Esophagus muscularis mucosa (tissue), 4 donors: Measurements from ENCODE around the gene ZNF516. TPM values are rescaled to one million over a fixed set of nuclear protein-coding genes. Genes with fewer than 3 reads are reported as not detected.

Experiments used
- DNase-seq: peaks from one replicate; pipeline ENCODE4 v3.0.0-alpha.2; 2017; ENCODE audit errors: extremely low spot score
- H3K27ac ChIP-seq, 4 donors: fragments of 200-600 bp; sonication (generic); replicated peaks in 1 of 4; 1 replicate in 3 of 4; 2 replicates in 1 of 4; pipeline ENCODE4 v1.5.1; 2016 to 2019; ENCODE audit warnings: mild to moderate bottlenecking in 1 of 4
- H3K27me3 ChIP-seq, 4 donors: fragments of 200-600 bp; sonication (generic); one replicate each; pipeline versions ENCODE4 v1.5.1 to v1.6.0; 2016 to 2019
- H3K36me3 ChIP-seq, 4 donors: fragments of 200-600 bp; sonication (generic); one replicate each; pipeline ENCODE4 v1.5.1; 2016 to 2019
- H3K4me1 ChIP-seq, 4 donors: fragments of 200-600 bp; sonication (generic); one replicate each; pipeline ENCODE4 v1.5.1; 2016 to 2019
- H3K4me3 ChIP-seq, 4 donors: fragments of 200-600 bp; sonication (generic); 1 replicate in 2 of 4; 2 replicates in 2 of 4; pipeline ENCODE4 v1.5.1; 2016 to 2019; ENCODE audit warnings: mild to moderate bottlenecking in 4 of 4, moderate library complexity in 1 of 4
- H3K9me3 ChIP-seq, 4 donors: fragments of 200-600 bp; sonication (generic); 1 replicate in 3 of 4; 2 replicates in 1 of 4; pipeline ENCODE4 v1.5.1; 2016 to 2019
- EP300 ChIP-seq: sonication (generic); formaldehyde crosslinking; IDR thresholded peaks from one replicate; pipeline ENCODE4 v1.6.1; 2017; ENCODE audit warnings: antibody characterized with exemption
- POLR2A ChIP-seq: fragments of 450-650 bp; IDR thresholded peaks from one replicate; pipeline ENCODE4 v1.6.1; 2017; ENCODE audit warnings: antibody characterized with exemption, moderate library complexity, mild to moderate bottlenecking, low read depth
- POLR2AphosphoS5 ChIP-seq, 2 donors: sonication (generic); formaldehyde crosslinking; IDR thresholded peaks; one replicate each; pipeline ENCODE4 v1.6.1; 2017; ENCODE audit warnings: antibody characterized with exemption in 2 of 2
- WGBS: methylation state at CpG from one replicate; pipeline ENCODE4 v1.1.5; 2018; 5-methylcytosine and 5-hydroxymethylcytosine counted together
- intact Hi-C: fragments of 100-400 bp; cut with DNase I; formaldehyde crosslinking; loops from one replicate; pipeline ENCODE4 v1.15.1; 2023
- total RNA-seq, 4 donors: library from RNA; depleted of rRNA; stranded (reverse); fragments of >200 nt; gene quantifications; one replicate each; pipeline versions ENCODE4 v1.1.0 to v1.2.1, GENCODE V29; 2016
- TF ChIP-seq, protein P1 (sequence below), 3 experiments: fragments of 200-600 bp in 2 of 3; fragments of 450-650 bp in 1 of 3; sonication (generic) in 2 of 3; IDR thresholded peaks; one replicate each; pipeline ENCODE4 v1.5.1; 2017 to 2019; ENCODE audit warnings: antibody characterized with exemption in 3 of 3, mild to moderate bottlenecking in 2 of 3, moderate library complexity in 1 of 3

ZNF516 gene
- total RNA-seq, 4 donors from 2014 or later: 28.5 to 44.9 (median 35.8) TPM

DNA sequence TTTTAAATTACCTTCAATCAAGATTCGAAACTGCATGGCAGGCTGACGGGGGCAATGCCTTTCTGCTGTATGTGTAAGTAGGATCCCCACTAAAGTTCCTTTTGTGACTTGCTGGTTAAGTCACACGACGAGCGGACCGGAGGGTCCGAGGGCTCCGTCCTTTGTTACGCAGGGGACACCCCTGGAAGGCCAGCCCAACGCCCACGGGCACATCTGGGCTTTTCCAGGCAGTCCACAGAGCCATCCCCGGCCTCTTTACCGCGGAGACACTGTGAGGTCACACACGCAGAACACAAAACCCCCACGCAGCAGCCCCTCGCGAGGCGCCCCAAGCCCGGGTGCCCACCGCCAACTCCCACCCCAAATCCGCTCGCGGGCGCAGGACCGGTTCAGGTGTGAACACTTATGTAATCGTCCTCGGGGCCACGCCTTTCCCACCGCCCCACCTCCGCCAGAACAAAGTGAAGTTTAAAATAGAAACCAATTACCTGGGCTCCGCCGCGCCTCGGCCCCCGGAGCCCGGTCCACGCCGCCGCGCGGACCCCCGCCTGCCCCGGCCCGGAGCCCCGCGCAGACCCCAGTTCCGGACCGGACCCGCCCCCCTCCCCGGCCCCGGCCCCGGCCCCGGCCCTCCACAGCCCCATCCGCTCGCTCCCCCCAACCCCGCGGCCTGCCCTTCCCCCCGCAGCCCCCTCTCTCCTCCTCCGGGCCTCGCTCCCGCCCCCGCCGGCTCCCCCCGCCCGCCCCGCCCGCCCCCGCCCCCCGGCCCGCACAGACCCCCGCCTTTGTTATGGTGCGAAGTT lies 4.2 kb downstream of the ZNF516 start:
- intact Hi-C loops: loop anchor here (10.0 kb wide), 1 partner anchor 124 kb away; no protein-coding TSS in a partner anchor
- 2% methylated on average over 14 of the region's 73 CpGs for WGBS
- TF ChIP-seq POLR2AphosphoS5 (IDR thresholded peaks at IDR 0.05): peak in 1 of 2 donors; percentile 12
- no peak for TF ChIP-seq POLR2A
- peak overlapping the region; percentile 71 to 89 (median 83) for H3K4me3 ChIP-seq
- no peaks in the 10 kb centered on the region for H3K36me3 ChIP-seq
- peak overlapping the region; percentile 86 to 91 (median 90) for H3K27ac ChIP-seq
- no peaks in the 10 kb centered on the region for H3K27me3 ChIP-seq
- H3K9me3 ChIP-seq: no peaks in the 10 kb centered on the region
- H3K4me1 ChIP-seq: peaks cover 16 to 62% (median 56%) of the 10 kb centered on the region in 4 donors
- peak; percentile 92 for DNase-seq

DNA sequence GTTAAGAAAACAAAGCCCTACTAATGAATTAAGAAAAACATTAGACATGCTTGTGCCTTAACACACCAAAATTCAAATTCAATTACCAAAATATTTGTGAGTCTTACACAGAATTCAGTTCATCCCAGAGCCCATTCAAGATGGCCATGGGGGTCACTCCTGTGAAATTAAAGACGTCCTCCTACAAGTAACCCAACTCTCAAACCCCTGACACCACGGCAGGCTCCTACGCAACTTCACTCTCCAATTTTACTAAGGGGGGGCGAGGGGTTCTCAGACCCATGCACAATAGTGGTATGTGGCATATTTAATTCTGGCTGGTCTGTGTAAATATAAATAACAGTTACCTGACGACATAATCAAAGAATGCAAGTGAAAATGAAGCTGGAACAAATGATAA lies 5.0 kb downstream of the ZNF516 start:
- Histone ChIP-seq H3K9me3 (no peaks in the 10 kb centered on the region), H3K36me3 (no peaks in the 10 kb centered on the region), H3K4me1 (peaks cover 16 to 57% (median 53%) of the 10 kb centered on the region in 4 donors), H3K27ac (peak overlapping the region; percentile 86 to 91 (median 90)), H3K4me3 (peak overlapping the region; percentile 71 to 89 (median 83)), H3K27me3 (no peaks in the 10 kb centered on the region)
- peak; percentile 89 for DNase-seq
- WGBS: 30% methylated on average over 5 of the region's 5 CpGs
- intact Hi-C loops: loop anchor here (10.0 kb wide), 1 partner anchor 125 kb away; no protein-coding TSS in a partner anchor
- TF ChIP-seq EP300 (no peak), POLR2A (no peak), POLR2AphosphoS5 (IDR thresholded peaks at IDR 0.05) (no peak)
- TF ChIP-seq, protein P1, sequence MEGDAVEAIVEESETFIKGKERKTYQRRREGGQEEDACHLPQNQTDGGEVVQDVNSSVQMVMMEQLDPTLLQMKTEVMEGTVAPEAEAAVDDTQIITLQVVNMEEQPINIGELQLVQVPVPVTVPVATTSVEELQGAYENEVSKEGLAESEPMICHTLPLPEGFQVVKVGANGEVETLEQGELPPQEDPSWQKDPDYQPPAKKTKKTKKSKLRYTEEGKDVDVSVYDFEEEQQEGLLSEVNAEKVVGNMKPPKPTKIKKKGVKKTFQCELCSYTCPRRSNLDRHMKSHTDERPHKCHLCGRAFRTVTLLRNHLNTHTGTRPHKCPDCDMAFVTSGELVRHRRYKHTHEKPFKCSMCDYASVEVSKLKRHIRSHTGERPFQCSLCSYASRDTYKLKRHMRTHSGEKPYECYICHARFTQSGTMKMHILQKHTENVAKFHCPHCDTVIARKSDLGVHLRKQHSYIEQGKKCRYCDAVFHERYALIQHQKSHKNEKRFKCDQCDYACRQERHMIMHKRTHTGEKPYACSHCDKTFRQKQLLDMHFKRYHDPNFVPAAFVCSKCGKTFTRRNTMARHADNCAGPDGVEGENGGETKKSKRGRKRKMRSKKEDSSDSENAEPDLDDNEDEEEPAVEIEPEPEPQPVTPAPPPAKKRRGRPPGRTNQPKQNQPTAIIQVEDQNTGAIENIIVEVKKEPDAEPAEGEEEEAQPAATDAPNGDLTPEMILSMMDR (IDR thresholded peaks at IDR 0.05): no peak

DNA sequence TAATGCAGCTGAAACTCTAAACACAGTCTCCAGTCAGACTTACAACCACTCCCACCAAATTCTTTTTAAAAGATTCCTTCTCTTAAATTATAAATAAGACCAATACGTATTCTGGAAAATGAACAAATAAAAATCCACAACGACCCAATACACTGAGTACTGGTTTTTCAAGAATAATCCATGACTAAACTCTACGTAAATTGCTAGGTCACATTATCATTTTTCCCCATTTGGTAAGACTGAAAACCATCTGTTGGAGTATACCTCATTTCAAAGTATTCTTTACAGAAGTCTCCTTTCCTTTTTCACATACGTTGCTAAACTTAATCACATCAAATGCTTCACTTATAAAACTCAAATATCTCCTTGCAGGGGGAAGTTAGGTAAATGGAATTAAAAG lies 6.0 kb downstream of the ZNF516 start:
- peaks cover 16 to 56% (median 50%) of the 10 kb centered on the region in 4 donors for H3K4me1 ChIP-seq
- whole genome bisulfite sequencing: 33% methylated on average over 4 of the region's 4 CpGs
- H3K4me3 ChIP-seq: peak overlapping the region in 3 of 4 donors; percentile 8 to 25 (median 14)

DNA sequence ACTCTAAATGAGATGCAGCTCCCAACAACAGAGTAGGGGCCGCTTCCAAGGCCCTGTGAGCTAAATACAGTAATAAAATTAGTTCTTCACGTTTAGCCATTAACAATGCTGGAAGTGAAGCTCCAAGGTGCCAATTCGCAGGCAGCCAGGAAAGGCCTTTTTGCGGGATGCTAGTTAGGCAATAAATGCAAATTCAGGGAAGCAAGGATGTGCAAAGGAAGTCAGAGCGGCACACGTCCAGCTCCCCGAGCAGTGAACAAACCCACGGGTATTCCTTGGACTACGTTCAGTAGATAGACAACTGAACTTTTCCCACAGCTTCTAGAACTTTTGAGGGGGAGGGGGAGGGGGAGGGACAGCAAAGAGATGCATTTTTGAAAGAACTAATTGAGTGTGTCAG lies 6.9 kb downstream of the ZNF516 start:
- 19% methylated on average over 9 of the region's 9 CpGs for WGBS
- Histone ChIP-seq H3K27me3 (no peaks in the 10 kb centered on the region), H3K36me3 (no peaks in the 10 kb centered on the region), H3K4me3 (peak overlapping the region in 3 of 4 donors; percentile 0 to 25 (median 11)), H3K4me1 (peaks cover 16 to 49% (median 44%) of the 10 kb centered on the region in 4 donors), H3K27ac (peak overlapping the region; percentile 46 to 91 (median 88)), H3K9me3 (no peaks in the 10 kb centered on the region)
- TF ChIP-seq, protein P1 (IDR thresholded peaks at IDR 0.05): no peak
- peak in 1 of 2 donors; percentile 7 for TF ChIP-seq POLR2AphosphoS5 (IDR thresholded peaks at IDR 0.05)
- peak; percentile 91 for DNase-seq
- intact Hi-C loops: loop anchor here (5.0 kb wide), 1 partner anchor 36 kb away; no protein-coding TSS in a partner anchor

More for the DNA sequence above, 6.0 kb downstream of the ZNF516 start:
- Histone ChIP-seq H3K9me3 (no peaks in the 10 kb centered on the region), H3K27ac (peak overlapping the region; percentile 86 to 91 (median 90)), H3K27me3 (no peaks in the 10 kb centered on the region), H3K36me3 (no peaks in the 10 kb centered on the region)
- TF ChIP-seq POLR2A: no peak
- TF ChIP-seq POLR2AphosphoS5 (IDR thresholded peaks at IDR 0.05): no peak
- no peak for TF ChIP-seq EP300
- TF ChIP-seq, protein P1 (IDR thresholded peaks at IDR 0.05): no peak
- intact Hi-C loops: loop anchor here (5.0 kb wide), 1 partner anchor 37 kb away; no protein-coding TSS in a partner anchor
- no peak for DNase-seq

DNA sequence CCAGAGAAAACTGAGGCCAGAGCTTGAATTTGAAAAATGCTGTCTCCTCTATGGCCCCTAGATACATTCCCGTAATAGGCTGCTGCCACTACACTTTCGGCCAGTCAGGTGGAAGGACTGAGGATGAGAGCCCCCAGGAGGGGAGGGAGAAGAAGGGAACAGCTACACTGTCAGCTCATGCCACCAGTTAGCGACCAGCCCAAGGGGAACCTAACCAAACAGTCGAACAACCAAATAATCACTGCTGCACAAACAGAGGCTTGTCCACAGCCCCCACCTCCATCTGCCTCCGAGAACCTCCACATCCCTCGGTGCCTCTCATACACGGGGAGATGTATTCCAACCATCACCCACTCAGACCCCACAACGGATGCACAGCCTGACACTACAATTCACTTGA lies 7.3 kb downstream of the ZNF516 start:
- H3K4me1 ChIP-seq: peaks cover 16 to 49% (median 44%) of the 10 kb centered on the region in 4 donors
- H3K9me3 ChIP-seq: no peaks in the 10 kb centered on the region
- TF ChIP-seq, protein P1 (IDR thresholded peaks at IDR 0.05): no peak
- TF ChIP-seq EP300: no peak
- TF ChIP-seq POLR2AphosphoS5 (IDR thresholded peaks at IDR 0.05): no peak
- no peak for TF ChIP-seq POLR2A
- no peaks in the 10 kb centered on the region for H3K27me3 ChIP-seq
- no peak for DNase-seq
- H3K27ac ChIP-seq: peak overlapping the region; percentile 46 to 91 (median 88)
- WGBS: 55% methylated on average over 6 of the region's 8 CpGs
- H3K36me3 ChIP-seq: no peaks in the 10 kb centered on the region
- peak overlapping the region in 3 of 4 donors; percentile 0 to 25 (median 11) for H3K4me3 ChIP-seq
- intact Hi-C loops: loop anchor here (5.0 kb wide), 1 partner anchor 35 kb away; no protein-coding TSS in a partner anchor
